Measurements from ENCODE around the gene C2orf49.
A peak's percentile ranks its signal among the peaks of the same experiment; 100 is the strongest.

C2orf49 gene

DNA sequence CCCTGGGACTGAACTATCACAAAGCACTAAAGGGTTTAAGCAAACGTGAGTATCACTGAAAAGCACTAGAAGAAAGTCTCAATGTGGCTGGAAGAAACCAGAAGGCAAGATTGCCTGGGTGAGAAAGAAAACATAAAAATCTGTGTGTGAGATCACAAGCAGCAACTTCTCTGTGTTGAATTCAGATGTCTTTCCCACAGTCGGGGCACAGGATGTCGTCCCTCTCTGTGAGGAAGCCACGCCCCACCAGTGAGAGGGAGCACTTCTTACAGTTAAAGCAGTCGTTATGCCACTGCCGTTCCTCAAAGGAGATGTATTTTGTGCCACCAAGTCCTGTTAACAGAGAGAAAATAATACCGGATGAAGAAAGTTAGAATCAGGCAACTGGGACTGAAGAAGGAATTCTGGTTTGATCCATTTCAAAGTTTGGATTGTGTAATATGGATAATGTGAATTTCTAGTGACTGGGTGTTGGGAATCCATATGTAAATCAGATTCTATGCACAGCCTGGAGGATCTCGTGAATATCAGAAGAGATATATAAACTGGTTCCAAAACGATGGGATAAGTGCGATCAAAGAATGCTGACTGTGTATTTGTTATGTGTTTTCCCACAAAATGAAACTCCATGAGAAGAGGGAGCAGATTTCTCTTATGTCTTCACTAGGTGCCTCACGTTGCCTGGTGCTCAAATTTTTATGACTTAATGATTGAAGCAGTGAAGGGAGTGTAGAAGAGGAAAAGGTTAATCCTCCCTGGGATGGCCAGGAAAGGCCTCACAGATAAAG, 24.0 kb downstream of the C2orf49 start:
- no peak for DNase-seq (ENCODE audit: low read depth, low spot score)

DNA sequence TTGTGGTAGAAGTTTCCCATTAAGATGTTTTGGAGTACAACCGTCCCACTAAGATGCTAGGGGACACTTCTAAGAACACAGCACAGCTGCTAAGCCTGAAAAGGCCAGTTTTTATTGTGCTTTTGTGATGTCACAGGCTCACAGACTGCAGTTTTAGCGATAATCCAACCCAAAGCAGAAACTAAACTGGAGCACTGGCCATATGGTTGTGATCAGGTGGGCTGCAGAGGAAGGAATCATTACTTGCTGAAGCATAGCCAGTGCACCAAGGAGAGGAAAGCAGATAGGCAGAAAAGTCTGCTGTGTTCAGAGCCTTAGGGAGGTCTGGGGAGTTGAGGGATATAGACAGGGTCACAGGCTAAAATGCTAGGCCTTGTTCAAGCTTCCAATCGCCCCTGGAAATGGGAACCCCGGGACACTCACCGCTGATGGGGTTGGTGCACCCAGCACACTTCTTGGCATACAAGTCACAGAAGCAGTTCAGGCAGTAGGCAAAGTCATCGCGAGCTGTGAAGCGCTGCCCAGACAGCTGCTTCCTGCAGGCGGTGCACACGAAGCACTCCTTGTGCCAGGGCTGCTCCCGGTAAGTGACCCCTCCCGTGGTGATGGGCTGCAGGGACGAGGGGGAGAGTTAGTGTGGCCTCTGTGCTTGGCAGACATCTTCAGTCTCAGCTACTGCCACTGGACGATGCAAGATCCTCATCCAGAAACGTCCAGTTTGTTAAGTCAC, 25.7 kb downstream of the C2orf49 start:
- no peak for DNase-seq (ENCODE audit: low read depth, low spot score)

DNA sequence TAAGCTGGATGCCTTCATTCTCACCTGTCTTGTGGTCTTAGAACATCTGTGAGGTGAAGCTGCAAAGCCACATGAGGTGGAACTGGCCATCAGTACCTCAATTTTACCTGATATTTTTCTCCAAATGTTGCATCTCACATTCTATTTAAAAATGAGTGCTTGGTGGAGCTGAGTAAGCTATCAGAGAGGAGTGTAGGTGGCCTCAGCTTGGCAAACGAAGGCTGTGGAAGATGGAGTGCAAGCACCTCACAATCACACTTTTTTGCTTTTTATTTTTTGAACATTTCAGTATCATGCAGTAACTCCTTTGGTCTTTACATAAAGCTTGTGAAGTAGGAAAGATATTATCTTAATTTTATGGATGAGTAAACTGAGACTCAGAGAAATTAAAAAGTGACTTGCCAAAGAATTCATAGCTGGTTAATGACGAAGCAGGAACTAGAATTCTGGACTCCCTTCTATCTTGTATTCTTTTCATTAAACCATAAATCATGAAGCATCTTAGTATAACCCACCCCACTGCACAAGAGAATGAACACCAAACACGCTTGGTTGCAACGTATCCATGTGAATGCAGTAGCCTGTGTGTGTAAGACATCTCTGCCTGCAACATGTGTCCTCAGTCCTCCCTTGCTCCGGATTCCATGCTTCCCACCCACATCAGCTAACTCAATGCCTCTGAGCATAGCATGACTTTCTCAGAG, 27.2 kb downstream of the C2orf49 start:
- DNase-seq (ENCODE audit: low read depth, low spot score) = no peak

DNA sequence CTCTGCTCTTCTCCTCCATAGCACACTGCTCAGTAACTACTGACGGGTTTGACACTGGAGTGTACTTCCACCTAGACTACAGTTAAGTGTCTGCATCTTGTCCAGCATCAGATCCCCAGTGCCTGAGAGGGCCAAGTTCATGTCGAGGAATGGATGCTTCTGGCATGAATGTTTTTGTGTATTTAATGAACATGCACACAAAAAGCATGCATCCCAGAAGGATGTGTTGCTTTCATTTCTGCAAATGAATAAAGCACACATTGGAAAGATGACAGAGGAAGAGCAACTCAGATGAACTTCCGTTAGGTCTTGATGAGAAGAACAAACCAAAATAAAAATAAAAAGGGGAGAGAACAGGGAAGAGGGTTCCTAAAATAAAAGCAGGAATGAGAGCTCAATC, 27.9 kb downstream of the C2orf49 start:
- DNase-seq (ENCODE audit: low read depth, low spot score) = no peak

DNA sequence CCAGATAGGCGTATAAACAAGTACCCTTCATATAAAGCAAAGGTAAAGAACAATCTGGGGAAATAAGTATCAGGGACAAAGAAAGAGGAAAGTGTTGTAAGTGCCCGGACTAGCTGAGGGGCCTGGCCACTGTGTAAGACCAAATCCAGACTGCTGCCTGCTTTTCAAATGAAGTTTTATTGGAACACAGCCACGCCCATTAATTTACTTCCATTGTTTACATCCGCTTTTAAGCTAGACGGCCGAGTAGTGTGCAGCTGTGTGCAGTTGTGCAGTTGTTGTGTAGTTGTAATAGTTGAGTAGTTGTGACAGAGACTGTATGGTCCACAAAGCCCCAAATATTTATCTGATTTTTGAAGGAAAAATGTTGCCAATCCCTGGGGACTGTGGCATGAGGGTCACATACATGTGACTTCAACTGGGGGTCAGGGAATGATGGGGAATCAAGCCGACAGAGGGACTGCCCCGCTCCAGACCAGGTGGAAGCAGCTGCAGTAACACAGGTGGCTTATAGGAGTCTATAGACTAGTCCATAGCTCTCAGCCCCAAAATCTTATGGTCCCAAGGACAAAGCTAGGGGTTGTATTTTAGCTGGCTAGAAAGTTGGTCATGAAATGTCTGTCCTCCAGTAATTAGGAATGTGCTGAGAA, 31.5 kb downstream of the C2orf49 start:
- no peak for DNase-seq (ENCODE audit: low read depth, low spot score)

DNA sequence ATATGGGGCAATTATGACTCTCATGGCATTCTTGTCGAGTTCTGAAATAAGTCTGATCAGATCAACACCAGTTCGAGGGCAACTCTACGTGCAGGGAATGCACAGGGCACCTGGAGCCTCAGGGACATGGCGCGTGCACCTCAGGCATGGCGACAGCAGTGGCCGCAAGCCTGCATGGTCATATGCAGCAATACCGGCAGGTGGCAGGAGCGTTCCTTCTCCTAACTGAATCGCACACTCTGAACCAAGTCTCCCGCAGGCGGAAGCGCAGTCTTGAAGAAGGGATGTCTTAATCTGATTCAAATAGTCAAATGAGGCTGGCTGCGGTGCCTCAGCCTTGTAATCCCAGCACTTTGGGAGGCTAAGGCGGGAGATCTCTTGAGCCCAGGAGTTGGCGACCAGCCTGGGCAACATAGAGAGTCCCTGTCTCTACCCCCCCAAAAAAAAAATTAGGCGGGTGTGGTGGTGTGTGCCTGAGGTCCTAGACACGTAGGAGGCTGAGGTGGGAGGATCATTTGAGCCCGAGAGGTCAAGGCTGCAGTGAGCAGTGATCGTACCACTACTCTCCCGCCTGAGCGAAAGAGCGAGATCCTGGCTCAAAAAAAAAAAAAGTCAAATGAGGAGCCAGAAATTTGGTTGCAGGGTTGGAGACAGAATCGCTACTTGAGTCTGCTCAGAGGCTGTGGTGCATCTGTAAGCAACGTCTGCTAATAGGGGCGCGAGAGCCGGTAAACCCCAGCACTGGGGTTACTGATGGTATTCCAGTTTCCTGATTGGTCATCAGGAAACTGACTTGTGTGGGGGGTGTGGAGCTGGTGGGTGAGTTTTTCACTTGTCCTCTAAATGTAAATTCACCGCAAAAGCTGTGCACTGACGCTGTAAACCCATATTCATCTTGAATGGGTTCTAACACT, 32.7 kb downstream of the C2orf49 start:
- peak; percentile 70 for DNase-seq (ENCODE audit: low read depth, low spot score)

DNA sequence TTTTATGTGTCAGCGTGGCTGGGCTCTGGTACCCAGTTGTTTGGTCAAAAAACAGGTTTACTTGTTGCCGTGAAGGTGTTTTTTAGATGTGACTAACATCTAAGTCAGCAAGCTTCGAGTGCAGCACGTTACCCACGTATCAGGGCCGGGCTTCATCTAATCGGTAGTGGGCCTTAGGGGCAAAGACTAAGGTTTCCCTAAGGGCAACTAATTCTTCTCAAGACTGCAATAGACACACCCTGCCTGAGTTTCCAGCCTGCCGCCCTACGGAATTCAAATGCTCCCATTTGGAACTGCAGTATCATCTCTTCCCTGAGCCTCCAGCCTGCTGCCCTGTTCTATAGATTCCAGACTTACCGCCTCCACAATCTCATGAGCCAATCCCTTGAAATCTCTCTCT, 33.8 kb downstream of the C2orf49 start:
- DNase-seq (ENCODE audit: low read depth, low spot score) = no peak

DNA sequence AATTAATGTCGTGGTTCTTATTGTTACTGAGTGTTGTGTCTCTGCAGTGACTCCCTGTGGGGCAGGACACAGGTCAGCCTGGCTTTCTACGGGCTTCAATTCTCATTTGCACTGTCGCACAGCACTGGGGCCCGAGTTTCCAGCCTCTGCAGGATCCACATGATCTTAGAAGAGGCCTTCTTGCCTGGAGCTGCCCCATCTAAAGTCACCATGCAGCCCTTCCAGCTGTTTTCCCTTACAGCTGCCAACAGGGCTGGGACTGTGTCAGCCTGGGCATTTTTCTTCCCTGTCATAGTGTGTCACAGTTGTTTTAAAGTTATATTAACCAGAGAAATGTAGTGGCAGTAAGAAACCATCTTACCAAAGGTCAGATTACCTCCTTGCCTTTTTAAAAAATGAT, 34.5 kb downstream of the C2orf49 start:
- no peak for DNase-seq (ENCODE audit: low read depth, low spot score)

DNA sequence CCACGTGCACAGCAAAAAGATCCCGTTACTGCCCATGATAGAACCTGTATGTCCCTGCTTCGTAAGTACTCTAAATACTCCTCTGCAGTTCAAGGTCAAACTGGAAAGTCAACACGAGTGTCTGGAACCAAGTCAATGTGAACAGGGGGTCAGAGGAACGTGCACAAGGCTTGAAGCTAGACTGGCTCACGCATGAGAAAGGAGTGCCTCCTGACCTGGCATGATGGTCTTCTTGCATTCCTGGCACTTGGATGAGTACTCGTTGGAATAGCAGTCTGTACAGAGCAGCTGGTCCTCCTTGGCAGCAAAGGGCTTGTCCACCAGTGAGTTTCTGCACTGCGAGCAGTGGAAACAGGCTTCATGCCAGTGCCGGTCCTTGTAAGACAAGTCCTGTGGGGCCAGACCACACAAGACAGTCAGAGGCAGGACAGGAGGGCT, 36.0 kb downstream of the C2orf49 start:
- no peak for DNase-seq (ENCODE audit: low read depth, low spot score)

DNA sequence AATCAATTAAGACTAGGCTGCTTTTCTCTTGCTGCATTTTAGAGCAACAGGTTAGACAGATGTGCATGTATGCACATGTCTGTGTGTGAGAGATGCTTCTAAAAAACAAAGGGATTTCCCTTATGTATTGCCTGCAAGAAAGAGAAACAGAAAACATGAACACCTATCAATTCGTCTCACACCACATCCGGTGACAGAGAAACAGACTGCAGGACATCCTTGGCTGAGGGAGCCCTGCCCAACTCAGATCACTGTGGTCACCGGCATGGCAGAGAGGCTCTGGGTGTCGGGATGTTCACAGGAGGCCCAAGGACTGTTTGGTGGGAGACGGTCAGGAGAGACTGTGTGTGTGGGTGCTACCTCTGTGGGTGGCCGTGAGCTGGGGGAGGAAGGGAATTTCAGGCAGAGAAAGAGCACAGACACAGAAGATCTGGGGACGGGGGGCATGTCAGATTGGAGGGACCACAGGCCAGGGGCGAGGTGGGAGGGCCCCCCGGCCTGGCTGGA, 36.6 kb downstream of the C2orf49 start:
- no peak for DNase-seq (ENCODE audit: low read depth, low spot score)

DNA sequence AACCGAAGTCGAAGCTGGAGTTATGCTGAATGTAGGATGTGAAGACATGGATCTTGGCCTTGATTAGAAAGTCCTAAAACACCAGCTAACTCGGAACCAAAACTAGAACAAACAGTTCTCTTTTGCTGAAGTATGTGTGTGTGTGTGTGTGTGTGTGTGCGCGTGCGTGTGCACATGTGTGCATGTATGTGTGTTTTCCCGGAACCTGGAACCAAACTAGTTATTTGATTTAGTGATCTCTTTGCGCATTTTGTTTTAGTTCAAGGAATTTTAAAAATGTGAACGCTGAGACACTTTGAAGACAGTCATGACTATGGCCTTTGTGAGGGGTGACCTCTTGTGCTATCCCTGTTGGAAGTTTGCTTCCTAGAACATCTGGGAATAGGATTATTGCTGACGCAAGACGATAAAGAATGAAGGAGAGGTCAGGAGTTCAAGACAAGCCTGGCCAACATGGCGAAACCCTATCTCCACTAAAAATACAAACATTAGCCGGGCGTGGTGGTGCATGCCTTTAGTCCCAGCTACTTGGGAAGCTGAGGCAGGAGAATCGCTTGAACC, 37.7 kb downstream of the C2orf49 start:
- peak; percentile 73 for DNase-seq (ENCODE audit: low read depth, low spot score)

DNA sequence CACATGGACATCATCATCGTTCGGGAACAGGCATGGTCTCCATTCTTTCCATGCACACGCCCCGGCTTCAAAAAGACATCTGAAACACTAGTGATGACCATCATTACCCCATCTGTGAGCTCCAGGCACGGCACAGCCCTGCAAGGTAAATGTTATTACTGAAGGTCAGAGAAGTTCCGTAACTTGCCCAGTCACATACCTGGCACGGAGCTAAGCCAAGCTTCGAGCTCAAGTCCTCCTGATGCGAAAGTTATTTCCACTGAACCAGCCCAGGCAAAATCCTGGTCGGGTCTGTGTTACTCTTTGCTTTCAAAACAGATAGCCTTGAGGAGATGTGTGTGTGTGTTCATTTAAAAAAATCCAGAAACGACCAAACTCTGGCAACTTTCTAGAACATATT, 38.7 kb downstream of the C2orf49 start:
- DNase-seq (ENCODE audit: low read depth, low spot score) = no peak

DNA sequence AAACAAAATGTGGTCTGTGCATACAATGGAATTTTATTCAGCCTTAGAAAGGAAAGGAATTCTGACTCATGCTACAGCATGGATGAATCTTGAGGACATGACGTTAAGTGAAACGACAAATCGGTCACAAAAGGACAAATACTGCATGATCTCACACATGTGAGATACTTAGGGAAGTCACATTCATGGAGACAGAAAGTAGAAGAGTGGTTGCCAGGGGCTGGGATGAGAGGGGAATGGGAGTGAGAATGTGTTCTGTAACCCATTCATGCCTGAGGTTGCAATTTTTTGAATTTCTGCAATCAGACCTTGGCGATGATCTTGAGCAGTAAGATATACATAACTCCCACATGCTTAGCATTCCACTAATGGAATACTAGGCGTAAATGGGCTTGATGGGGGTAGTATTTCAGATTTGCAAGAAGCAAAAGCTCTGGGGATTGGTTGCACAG, 39.5 kb downstream of the C2orf49 start:
- DNase-seq (ENCODE audit: low read depth, low spot score) = no peak

DNA sequence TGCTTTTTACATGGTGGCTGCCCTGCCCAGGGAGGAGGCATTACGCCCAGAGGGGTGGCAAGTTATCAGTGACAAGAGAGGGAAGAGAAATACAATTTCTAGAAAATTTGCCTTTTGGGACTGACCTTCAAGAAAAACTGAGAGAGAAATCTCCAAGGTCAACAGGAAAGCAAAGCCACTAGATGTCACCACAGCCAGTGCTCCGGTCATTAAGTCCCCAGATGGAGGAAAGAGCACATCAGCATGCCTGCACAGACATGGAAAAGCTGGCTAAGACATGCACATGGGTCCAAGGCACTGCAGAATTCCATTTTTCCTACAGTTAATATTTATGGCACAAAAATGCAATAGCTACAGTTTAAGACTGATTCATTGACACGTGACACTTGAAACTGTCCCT, 40.5 kb downstream of the C2orf49 start:
- no peak for DNase-seq (ENCODE audit: low read depth, low spot score)

DNA sequence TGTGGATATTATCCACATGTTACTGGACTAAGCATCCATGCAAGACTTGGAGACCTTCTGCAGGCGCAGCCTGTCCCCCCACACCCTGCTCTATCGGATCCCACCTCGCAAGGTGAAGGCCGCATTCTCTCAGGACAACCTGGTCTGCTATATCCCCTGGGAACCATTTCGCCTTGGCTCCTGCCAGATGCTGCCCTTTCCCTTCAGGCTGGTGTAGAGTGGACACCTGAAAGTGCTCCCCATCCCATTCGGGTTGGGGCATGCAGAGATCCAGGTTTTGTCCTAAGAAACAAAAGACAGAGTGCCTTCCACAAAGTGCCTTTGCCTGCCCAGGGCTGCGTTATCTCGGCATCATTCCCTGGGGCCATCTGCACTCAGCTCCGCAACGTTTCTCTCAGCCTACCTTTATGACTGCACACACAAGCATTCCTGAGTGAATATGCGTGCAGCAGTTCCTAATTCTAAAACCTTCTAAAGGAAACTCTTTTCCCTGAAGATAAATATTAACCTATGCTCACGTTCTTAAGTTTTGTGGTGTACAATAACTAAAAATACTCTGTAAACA, 41.0 kb downstream of the C2orf49 start:
- DNase-seq (ENCODE audit: low read depth, low spot score) = no peak

DNA sequence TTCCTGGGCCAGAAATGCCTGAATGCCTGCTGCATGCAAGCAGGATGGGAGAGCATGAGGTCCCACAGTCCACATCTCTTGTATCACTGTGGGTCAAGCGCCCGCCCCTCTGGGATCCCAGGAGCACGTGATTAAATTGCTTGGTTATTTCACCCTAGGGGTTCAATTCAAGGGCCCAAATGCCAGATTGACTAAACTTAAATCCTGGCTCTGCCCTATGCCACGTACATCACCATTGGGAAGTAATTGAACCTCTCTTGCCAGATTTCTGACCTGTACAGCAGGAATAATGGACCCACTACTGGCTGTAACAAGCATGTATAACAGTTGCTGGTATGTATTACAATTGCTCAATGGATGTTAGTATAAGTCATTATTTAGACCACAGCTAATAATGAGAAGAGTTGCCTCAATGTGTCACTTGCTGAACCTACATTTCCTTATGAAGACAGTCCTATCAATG, 41.6 kb downstream of the C2orf49 start:
- no peak for DNase-seq (ENCODE audit: low read depth, low spot score)

DNA sequence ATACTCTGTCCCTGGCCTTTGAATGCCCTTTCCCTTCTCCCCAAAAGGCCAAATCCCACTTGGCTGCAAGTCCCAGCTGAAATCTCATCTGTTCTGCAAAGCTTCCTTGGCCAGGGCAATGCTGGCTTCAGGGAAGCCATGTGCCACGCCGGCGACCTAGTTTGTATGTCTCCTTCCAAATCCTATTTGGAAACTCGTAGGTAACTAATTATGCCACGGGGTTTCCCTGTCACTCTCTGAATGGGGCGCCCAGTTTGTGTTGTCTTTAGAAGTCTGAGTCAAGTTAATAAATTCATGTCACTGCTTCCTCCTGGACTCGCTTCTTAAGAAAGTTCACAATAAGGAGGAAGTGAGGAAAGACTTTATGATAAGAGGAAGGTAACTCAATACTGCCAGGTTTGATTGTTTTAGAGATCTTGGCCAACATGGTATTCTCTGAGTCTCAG, 42.4 kb downstream of the C2orf49 start:
- no peak for DNase-seq (ENCODE audit: low read depth, low spot score)

DNA sequence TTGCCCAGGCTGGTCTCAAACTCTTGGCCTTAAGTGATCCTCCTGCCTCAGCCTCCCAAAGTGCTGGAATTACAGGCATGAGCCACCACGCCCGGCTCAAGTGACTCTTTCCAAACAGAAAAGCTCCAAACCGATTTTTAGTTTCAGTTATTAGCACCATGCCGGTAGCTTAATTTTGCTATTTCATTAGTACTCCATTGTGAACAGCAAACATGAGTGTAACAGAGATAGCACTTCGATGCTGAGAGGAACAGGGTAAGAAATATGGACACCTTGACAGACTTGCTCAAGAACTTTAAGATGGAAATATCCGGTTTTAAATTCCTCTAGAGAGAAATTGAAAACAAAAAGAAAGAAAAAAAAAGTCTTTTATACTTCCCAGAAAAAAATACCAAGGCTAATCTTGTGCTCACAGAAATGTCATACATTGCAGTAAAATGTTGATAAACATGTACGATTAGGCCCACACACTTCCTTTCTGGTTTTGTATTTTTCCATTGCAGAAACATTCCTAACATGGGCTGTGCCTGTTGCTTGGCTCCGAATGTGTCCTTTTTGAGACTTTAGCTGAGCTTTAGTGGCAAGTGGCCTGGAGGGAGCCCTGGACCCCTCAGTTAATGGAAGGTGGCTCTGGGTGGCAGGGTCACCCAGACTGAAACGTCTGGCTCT, 43.2 kb downstream of the C2orf49 start:
- DNase-seq (ENCODE audit: low read depth, low spot score) = no peak

DNA sequence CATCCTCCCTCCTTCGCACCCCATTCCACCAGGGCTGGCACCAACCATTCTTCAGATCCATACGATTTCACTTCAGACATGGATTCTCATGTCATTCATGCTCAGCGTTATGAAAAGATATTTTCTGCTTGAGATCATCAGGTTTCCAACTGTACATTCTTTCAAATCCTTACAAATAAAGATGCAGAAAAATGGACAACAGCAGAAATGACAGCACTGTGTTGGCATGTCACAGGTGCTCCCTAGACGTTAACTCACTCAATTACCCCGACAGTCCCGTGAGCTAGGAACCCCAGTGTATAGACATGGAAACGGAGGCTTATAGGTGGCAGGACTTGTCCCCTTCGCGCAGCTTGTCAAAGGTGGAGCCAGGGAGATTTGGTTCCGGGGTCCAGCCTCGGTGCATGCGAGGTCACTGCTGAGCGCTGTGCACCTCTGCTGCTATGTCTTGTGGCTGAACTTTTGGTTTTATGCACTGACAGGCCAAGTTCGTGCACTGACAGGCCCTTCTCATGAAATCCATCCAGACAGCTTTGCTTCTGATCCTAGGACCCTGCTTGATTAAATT, 43.8 kb downstream of the C2orf49 start:
- DNase-seq (ENCODE audit: low read depth, low spot score) = no peak
